GM21576 (cell line): ENCODE measurements around the gene TMEM63B.
"Not testable (repeated sequence)": the region's sequence is repeated elsewhere in the genome, so short reads cannot be mapped to it uniquely, and the experiment has no call there.

Experiments
- ATAC-seq: cut with Tn5 transposase; IDR thresholded peaks from one replicate; pipeline ENCODE4 v1.9.1; 2021; ENCODE audit warnings: mild to moderate bottlenecking, moderate library complexity; ENCODE audit not compliant: unreplicated experiment

TMEM63B gene

GRCh38 chr6:44139351-44139743, 12.0 kb downstream of the TMEM63B start:
- no peak for ATAC-seq

- ATAC-seq = no peak
Measured at GRCh38 chr6:44142835-44143234, 15.5 kb downstream of the TMEM63B start.

GRCh38 chr6:44143731-44144130, 16.4 kb downstream of the TMEM63B start:
- ATAC-seq = no peak

GRCh38 chr6:44144536-44144935, 17.2 kb downstream of the TMEM63B start:
- not testable (repeated sequence) for ATAC-seq

GRCh38 chr6:44145839-44146238, 18.5 kb downstream of the TMEM63B start:
- ATAC-seq = no peak

- no peak for ATAC-seq
Measured at GRCh38 chr6:44146685-44147084, 19.3 kb downstream of the TMEM63B start.

- ATAC-seq = no peak
Measured at GRCh38 chr6:44147256-44147655, 19.9 kb downstream of the TMEM63B start.

GRCh38 chr6:44148306-44148705, 21.0 kb downstream of the TMEM63B start:
- ATAC-seq = no peak

GRCh38 chr6:44149369-44150012, 22.1 kb downstream of the TMEM63B start:
- no peak for ATAC-seq

GRCh38 chr6:44150317-44150917, 23.1 kb downstream of the TMEM63B start:
- ATAC-seq = no peak

GRCh38 chr6:44151348-44152108, 24.2 kb downstream of the TMEM63B start:
- ATAC-seq = no peak

- no peak for ATAC-seq
Measured at GRCh38 chr6:44152109-44152461, 24.7 kb downstream of the TMEM63B start.

GRCh38 chr6:44152533-44152932, 25.2 kb downstream of the TMEM63B start:
- no peak for ATAC-seq

GRCh38 chr6:44154067-44154466, 26.7 kb downstream of the TMEM63B start:
- ATAC-seq = no peak

- no peak for ATAC-seq
Measured at GRCh38 chr6:44156494-44157151, 29.3 kb downstream of the TMEM63B start.

- ATAC-seq = no peak
Measured at GRCh38 chr6:44157152-44157521, 29.8 kb downstream of the TMEM63B start.

GRCh38 chr6:44158770-44159228, 31.4 kb downstream of the TMEM63B start, which contains the start of gene CAPN11:
Gene CAPN11 (plus strand): TSS chr6:44158820. CDS start chr6:44158849, 29 bp downstream.
- no peak for ATAC-seq

- no peak for ATAC-seq
Measured at GRCh38 chr6:44161997-44162338, 34.6 kb downstream of the TMEM63B start.

- ATAC-seq = no peak
Measured at GRCh38 chr6:44162876-44163625, 35.7 kb downstream of the TMEM63B start.

GRCh38 chr6:44166116-44166515, 38.8 kb downstream of the TMEM63B start:
- ATAC-seq = no peak
